Measurements from ENCODE around the gene KLHL29.

DNA sequence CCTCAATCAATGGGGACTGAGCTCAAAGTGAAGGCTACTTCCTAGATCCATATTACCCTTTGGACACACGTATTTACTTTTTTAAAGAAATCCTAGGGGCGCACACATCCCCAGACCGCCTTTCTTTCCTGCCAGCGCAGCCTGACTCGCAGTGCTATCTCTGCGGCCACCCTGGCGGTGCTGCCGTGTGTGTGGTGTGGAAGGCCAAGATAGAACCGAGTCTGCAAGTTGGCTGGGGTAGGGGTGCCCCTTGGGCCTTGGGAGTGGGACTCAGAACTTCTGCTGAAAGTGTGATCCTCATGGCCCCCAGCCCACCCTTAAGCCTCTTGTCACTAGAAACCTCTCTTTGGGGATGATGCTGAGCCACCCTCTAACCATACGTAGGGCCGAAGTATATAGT is 143.7 kb downstream of the KLHL29 start:
- TF ChIP-seq, protein P1, sequence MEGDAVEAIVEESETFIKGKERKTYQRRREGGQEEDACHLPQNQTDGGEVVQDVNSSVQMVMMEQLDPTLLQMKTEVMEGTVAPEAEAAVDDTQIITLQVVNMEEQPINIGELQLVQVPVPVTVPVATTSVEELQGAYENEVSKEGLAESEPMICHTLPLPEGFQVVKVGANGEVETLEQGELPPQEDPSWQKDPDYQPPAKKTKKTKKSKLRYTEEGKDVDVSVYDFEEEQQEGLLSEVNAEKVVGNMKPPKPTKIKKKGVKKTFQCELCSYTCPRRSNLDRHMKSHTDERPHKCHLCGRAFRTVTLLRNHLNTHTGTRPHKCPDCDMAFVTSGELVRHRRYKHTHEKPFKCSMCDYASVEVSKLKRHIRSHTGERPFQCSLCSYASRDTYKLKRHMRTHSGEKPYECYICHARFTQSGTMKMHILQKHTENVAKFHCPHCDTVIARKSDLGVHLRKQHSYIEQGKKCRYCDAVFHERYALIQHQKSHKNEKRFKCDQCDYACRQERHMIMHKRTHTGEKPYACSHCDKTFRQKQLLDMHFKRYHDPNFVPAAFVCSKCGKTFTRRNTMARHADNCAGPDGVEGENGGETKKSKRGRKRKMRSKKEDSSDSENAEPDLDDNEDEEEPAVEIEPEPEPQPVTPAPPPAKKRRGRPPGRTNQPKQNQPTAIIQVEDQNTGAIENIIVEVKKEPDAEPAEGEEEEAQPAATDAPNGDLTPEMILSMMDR (IDR thresholded peaks at IDR 0.05), result no peak
- TF ChIP-seq POLR2A (IDR thresholded peaks at IDR 0.05), result no peak

Data from ovary (tissue), 3 donors.